Subcutaneous adipose tissue (tissue), 4 donors: ENCODE data around the gene CYTH1. TPM values are rescaled to one million over a fixed set of nuclear protein-coding genes. Genes with fewer than 3 reads are reported as not detected.

Source experiments
- total RNA-seq, 4 donors: library from RNA; depleted of rRNA; stranded (reverse); fragments of >200 nt; gene quantifications; one replicate each; pipeline ENCODE4 v1.1.0, GENCODE V29; 2016
- TF ChIP-seq, protein P1 (sequence below): fragments of 450-650 bp; IDR thresholded peaks from one replicate; pipeline ENCODE4 v1.5.1; 2016; ENCODE audit warnings: low read depth, mild to moderate bottlenecking, control low read depth, antibody characterized with exemption, moderate library complexity

The CYTH1 gene
- total RNA-seq, 4 donors from 2014 or later, result 54.0 to 86.5 (median 71.1) TPM

DNA sequence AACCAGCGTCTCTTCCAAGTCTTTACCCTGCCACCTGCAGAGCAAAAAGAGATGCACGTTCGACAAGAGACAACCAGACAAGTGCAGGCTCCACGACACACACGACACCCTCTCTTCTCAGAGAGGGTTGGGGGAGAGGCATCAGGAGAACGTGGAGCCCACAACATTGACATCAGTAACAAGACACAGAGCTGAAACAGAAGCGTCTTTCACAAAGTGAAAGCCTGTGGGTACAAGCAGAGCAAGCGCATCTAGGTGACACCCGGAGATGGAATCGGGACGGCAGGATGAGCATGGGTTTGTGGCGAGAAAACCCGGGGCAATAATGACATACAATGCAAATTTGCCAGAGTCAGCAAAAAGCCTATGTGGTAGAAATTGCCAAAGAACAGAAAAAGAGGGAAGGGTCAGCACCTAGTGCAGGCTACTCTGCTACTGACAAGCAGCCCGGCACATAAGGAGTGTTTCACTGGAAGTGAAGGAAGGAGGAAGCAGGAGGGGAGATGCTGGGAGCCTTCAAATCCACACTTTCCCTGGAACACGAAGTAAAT is 89.5 kb downstream of the CYTH1 start:
- TF ChIP-seq, protein P1, sequence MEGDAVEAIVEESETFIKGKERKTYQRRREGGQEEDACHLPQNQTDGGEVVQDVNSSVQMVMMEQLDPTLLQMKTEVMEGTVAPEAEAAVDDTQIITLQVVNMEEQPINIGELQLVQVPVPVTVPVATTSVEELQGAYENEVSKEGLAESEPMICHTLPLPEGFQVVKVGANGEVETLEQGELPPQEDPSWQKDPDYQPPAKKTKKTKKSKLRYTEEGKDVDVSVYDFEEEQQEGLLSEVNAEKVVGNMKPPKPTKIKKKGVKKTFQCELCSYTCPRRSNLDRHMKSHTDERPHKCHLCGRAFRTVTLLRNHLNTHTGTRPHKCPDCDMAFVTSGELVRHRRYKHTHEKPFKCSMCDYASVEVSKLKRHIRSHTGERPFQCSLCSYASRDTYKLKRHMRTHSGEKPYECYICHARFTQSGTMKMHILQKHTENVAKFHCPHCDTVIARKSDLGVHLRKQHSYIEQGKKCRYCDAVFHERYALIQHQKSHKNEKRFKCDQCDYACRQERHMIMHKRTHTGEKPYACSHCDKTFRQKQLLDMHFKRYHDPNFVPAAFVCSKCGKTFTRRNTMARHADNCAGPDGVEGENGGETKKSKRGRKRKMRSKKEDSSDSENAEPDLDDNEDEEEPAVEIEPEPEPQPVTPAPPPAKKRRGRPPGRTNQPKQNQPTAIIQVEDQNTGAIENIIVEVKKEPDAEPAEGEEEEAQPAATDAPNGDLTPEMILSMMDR, result no peak

DNA sequence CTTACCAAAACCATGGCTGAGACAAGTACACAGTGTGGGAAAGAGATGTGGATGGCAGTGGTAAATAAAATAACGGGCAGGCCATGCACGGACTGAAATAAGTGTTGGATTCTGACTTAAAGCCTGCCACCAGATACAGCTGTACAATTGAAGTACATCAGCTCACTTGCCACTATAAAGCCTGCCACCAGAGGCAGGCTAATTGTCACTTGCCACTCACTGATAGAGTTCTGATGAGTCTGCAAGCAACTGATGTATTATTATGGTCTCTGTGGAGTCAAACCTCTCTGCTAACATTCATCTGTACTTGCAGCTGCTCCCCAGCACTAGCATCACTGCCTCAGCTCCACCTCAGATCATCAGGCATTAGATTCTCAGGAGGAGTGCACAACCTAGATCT is 93.0 kb downstream of the CYTH1 start:
- TF ChIP-seq, protein P1, result no peak

DNA sequence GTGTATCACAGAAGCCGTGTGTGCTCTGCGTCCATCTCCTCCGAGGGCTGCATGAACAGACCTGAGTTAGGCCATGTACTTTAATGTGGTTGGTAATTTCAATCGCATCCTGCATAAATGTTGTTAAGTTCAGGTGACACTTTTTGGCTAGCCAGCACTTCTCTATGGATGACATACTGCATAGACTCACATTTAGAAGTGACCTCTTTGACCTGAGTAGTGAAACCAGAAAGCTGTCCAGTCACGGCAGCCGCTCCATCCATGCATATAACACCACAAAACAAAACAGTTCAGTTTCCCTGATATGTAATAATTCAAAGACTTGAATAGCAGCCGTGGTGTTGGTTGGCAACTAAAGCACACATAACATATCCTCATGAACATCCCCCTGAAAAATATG is 94.1 kb downstream of the CYTH1 start:
- TF ChIP-seq, protein P1, result no peak

DNA sequence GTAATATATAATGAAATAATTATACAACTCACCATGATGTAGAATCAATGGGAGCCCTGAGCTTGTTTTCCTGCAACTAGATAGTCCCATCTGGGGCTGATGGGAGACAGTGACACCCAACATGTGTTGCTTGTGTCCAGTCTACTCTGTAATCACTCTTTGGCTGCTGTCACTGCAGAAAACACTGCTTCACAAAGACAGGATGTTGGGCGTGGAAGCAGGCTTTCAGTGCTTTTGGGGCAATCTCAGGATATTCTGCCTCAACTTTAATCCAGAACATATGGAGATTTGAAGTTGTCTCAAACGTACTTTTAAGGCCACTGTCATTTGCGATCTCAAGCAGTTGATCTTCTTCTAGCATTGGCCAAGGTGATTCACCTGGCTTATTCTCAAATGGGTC is 94.9 kb downstream of the CYTH1 start:
- TF ChIP-seq, protein P1, result no peak

DNA sequence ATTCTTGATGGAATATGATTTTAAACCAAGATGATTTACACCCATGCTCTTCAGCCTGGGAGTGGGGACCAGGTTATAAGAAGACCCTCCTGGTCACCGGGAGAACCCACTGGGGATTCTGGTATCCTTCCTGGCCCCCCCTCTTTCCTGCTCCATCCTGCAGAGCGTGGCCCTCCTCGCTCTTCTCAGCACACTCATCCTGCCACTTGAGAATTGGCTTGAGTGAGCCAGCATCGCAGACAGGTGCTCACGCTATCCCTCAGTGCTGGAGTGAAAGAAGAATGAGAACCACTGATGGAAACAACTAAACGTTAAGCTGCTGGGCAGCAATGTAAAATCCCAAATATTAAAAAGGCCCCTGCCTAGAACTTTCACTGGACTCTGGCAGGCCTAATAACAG is 98.0 kb downstream of the CYTH1 start:
- TF ChIP-seq, protein P1, result no peak

DNA sequence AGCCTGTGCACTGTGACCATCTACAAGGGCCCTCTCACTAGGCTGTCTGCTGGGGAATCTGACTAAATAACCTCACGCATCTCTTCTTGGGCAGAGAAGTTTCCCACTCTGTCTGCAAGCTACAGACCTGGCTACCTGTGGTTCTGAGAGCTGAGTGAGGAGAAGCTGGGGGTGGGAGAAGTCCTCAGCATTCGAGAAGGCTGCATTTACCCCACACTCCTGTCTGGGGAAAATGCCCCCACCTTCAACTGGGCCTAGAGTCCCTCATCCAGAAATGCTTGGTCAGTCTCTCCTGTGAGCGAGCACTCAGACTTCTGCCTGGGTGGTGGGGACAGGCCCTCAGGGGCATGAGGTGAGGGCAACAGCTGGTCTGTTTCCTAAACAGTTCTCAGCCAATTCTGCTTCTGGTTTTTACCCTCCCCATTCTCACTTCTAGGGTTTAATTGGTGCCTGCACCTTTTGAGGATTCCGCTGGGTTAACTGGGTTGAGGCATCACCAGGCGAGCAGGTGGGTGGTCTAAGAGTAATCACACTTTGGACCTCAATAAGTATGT is 98.6 kb downstream of the CYTH1 start:
- TF ChIP-seq, protein P1, result no peak

DNA sequence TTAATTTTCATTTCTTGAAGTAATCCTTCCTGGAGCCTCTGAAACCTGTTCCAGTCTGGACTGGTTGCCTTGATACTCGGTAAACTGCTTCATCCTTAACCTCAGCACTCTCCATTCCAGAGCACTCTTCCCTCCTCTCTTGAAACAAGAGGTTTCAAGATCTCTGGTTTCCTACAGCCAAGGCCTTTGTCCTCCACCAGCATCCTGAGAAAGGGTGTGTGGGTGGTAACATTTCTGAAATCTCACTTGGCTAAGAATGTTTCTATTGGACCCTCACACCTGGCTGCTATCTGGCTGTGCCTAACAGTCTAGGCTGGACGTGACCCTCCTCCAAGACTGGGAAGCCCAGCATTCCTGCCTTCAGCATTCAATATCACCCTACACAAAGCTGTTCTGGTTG is 99.7 kb downstream of the CYTH1 start:
- TF ChIP-seq, protein P1, result no peak
